HepG2 (cell line): ENCODE results near the gene LGALS4. TPM values are rescaled to one million over a fixed set of nuclear protein-coding genes. Genes with fewer than 3 reads are reported as not detected.

Experiments used
- AKNA ChIP-seq: sonication (generic); formaldehyde crosslinking; IDR thresholded peaks from 2 replicates; pipeline ENCODE4 v1.4.0; 2020; ENCODE audit warnings: missing genetic modification reagents, borderline replicate concordance
- FOXC1 ChIP-seq: sonication (generic); formaldehyde crosslinking; IDR thresholded peaks from 2 replicates; pipeline ENCODE4 v1.8.0; 2022; ENCODE audit warnings: mild to moderate bottlenecking, missing genetic modification reagents, borderline replicate concordance
- GATAD1 ChIP-seq: IDR thresholded peaks from 2 replicates; pipeline ENCODE4 v1.6.1; 2016; ENCODE audit warnings: missing genetic modification reagents, missing compliant biosample characterization
- GLI4 ChIP-seq: sonication (generic); formaldehyde crosslinking; IDR thresholded peaks from 2 replicates; pipeline ENCODE4 v1.5.1; 2020; ENCODE audit warnings: missing genetic modification reagents, mild to moderate bottlenecking, moderate library complexity, borderline replicate concordance
- NR1H2 ChIP-seq: sonication (generic); formaldehyde crosslinking; IDR thresholded peaks from 2 replicates; pipeline ENCODE4 v1.8.1; 2022; ENCODE audit warnings: low read depth, missing genetic modification reagents, borderline replicate concordance
- PHF21A ChIP-seq: sonication (generic); formaldehyde crosslinking; IDR thresholded peaks from 2 replicates; pipeline ENCODE4 v1.5.0; 2020; ENCODE audit warnings: mild to moderate bottlenecking, missing genetic modification reagents
- PHF8 ChIP-seq: sonication (generic); formaldehyde crosslinking; IDR thresholded peaks from 2 replicates; pipeline ENCODE4 v1.5.0; 2020; ENCODE audit warnings: missing genetic modification reagents
- RAD21 ChIP-seq: fragments of 450-650 bp; formaldehyde crosslinking; IDR thresholded peaks from 2 replicates; pipeline ENCODE4 v1.5.0; 2020; ENCODE audit warnings: mild to moderate bottlenecking
- RXRB ChIP-seq: IDR thresholded peaks from 2 replicates; pipeline ENCODE4 v1.6.1; 2016; ENCODE audit warnings: borderline replicate concordance, missing genetic modification reagents, missing compliant biosample characterization
- SRF ChIP-seq: IDR thresholded peaks from 2 replicates; pipeline ENCODE4 v1.6.1; 2011; ENCODE audit warnings: mild to moderate bottlenecking, low read depth, low read length, moderate library complexity
- STAG1 ChIP-seq: sonication (generic); formaldehyde crosslinking; IDR thresholded peaks from 2 replicates; pipeline ENCODE4 v1.4.0; 2020; ENCODE audit warnings: missing genetic modification reagents
- TBX3 ChIP-seq: fragments of 450-650 bp; IDR thresholded peaks from 2 replicates; pipeline ENCODE4 v1.6.1; 2017; ENCODE audit warnings: antibody characterized with exemption, mild to moderate bottlenecking, inconsistent platforms, borderline replicate concordance
- TCF7L2 ChIP-seq: IDR thresholded peaks from 2 replicates; pipeline ENCODE4 v1.6.1; 2011; ENCODE audit warnings: mild to moderate bottlenecking, low read depth, low read length, moderate library complexity
- THAP11 ChIP-seq: IDR thresholded peaks from 2 replicates; pipeline ENCODE4 v1.6.1; 2016; ENCODE audit warnings: missing biosample characterization, missing genetic modification reagents
- TSC22D2 ChIP-seq: sonication (generic); formaldehyde crosslinking; IDR thresholded peaks from 2 replicates; pipeline ENCODE4 v1.5.1; 2020; ENCODE audit warnings: missing genetic modification reagents, mild to moderate bottlenecking, borderline replicate concordance
- ZBTB38 ChIP-seq: sonication (generic); formaldehyde crosslinking; IDR thresholded peaks from 2 replicates; pipeline ENCODE4 v1.5.1; 2020; ENCODE audit warnings: mild to moderate bottlenecking, missing genetic modification reagents
- ZNF510 ChIP-seq: sonication (generic); formaldehyde crosslinking; IDR thresholded peaks from 2 replicates; pipeline ENCODE4 v1.4.0; 2020; ENCODE audit warnings: low read depth, mild to moderate bottlenecking, missing genetic modification reagents
- ZNF598 ChIP-seq: sonication (generic); formaldehyde crosslinking; IDR thresholded peaks from 2 replicates; pipeline ENCODE4 v1.5.1; 2020; ENCODE audit warnings: mild to moderate bottlenecking, missing genetic modification reagents, borderline replicate concordance
- ZNF766 ChIP-seq: sonication (generic); formaldehyde crosslinking; IDR thresholded peaks from 2 replicates; pipeline ENCODE4 v1.5.0; 2020; ENCODE audit warnings: missing genetic modification reagents, borderline replicate concordance
- ZNF773 ChIP-seq: sonication (generic); formaldehyde crosslinking; IDR thresholded peaks from 2 replicates; pipeline ENCODE4 v1.4.0; 2020; ENCODE audit warnings: missing genetic modification reagents, borderline replicate concordance
- ZNF775 ChIP-seq: sonication (generic); formaldehyde crosslinking; IDR thresholded peaks from 2 replicates; pipeline ENCODE4 v1.4.0; 2020; ENCODE audit warnings: missing genetic modification reagents, mild to moderate bottlenecking, moderate library complexity, borderline replicate concordance
- polyA plus RNA-seq, 8 experiments: library from polyadenylated mRNA; depleted of rRNA in 3 of 8; stranded (reverse) in 7 of 8; unstranded in 1 of 8; fragments of >200 nt; fragmentation: Illumina TruSeq in 4 of 8; extraction: Trizol in 4 of 8; gene quantifications; 2 replicates each; pipeline versions ENCODE4 v1.2.1 to v1.2.3, GENCODE V29; 2011 to 2016; ENCODE audit warnings: low read depth in 4 of 8, missing spikeins in 1 of 8, mixed read lengths in 1 of 8; ENCODE audit not compliant: insufficient read depth in 1 of 8
- total RNA-seq, 5 experiments: library from RNA; depleted of rRNA; stranded (reverse); fragments of >200 nt; fragmentation: Illumina TruSeq; extraction: Trizol; gene quantifications; 2 replicates each; pipeline ENCODE4 v1.2.3, GENCODE V29; 2016; ENCODE audit warnings: low read depth in 1 of 5
- TF ChIP-seq, protein P1 (sequence below): IDR thresholded peaks from 2 replicates; pipeline ENCODE4 v1.6.1; 2016; ENCODE audit warnings: missing genetic modification reagents, missing compliant biosample characterization
- TF ChIP-seq, protein P2 (sequence below): sonication (generic); formaldehyde crosslinking; IDR thresholded peaks from 2 replicates; pipeline ENCODE4 v1.4.0; 2020; ENCODE audit warnings: missing genetic modification reagents, low read depth, mild to moderate bottlenecking, borderline replicate concordance
- TF ChIP-seq, protein P3 (sequence below): sonication (generic); formaldehyde crosslinking; IDR thresholded peaks from 2 replicates; pipeline ENCODE4 v1.4.0; 2020; ENCODE audit warnings: low read depth, mild to moderate bottlenecking, missing genetic modification reagents

The LGALS4 gene
- total and polyA plus RNA-seq, 2 of the 13 experiments (the other 11 are each of a cell fraction or from before 2014, with no cell fraction given) = 0.24 to 0.71 TPM

DNA sequence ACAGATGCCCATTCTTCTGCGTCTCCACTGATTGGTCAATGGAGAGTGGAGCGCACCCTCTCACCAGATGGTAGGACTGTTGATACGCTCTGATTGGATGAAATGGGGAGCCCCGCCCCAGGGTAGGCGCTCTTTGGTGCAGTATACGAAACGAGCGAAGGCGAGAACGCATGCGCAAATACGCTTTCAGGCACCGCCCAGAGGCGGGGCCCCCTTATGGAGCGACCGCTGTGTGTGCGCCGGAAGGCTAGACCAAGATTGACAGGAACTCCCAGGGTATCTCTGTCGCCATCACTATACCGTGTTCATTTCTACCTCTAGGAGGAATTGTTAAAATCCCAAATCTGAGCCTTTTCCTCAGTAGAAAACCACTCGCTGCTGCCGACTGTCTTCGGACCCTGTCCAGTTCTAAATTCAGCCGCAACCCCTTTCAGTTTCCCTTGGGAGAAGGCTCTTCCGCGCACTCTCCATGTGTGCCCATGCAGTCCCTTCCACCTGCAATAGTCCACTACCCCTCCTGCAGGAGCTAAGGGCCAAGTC is 37.8 kb upstream of the LGALS4 start (continued):
- TF ChIP-seq AKNA (CRISPR knock-in tag) = no peak
- 0 out of 2 replicates have a peak, but pooled peaks have one; percentile 43 for TF ChIP-seq PHF21A (CRISPR knock-in tag)
- TF ChIP-seq RXRB (CRISPR knock-in tag) = peak; percentile 13; the same call in 1 of the 2 replicates
- TF ChIP-seq ZNF773 (CRISPR knock-in tag) = no peak
- 0 out of 2 replicates have a peak, but pooled peaks have one; percentile 3 for TF ChIP-seq GLI4 (CRISPR knock-in tag)
- TF ChIP-seq TCF7L2 = no peak
- TF ChIP-seq, protein P1, sequence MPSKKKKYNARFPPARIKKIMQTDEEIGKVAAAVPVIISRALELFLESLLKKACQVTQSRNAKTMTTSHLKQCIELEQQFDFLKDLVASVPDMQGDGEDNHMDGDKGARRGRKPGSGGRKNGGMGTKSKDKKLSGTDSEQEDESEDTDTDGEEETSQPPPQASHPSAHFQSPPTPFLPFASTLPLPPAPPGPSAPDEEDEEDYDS = peak; percentile 72
- TF ChIP-seq SRF = peak; percentile 17; the same call in 1 of the 2 replicates
- TF ChIP-seq STAG1 (CRISPR knock-in tag) = peak; percentile 29; the same call in 1 of the 2 replicates
- no peak for TF ChIP-seq TBX3
- peak; percentile 50 for TF ChIP-seq GATAD1
- TF ChIP-seq ZNF766 = no peak
- peak; percentile 50 for TF ChIP-seq RAD21 (CRISPR knock-in tag)
- TF ChIP-seq TSC22D2 (CRISPR knock-in tag) = 0 out of 2 replicates have a peak, but pooled peaks have one; percentile 22
- TF ChIP-seq ZBTB38 (CRISPR knock-in tag) = no peak
- 0 out of 2 replicates have a peak, but pooled peaks have one; percentile 36 for TF ChIP-seq FOXC1 (CRISPR knock-in tag)
- 0 out of 2 replicates have a peak, but pooled peaks have one; percentile 49 for TF ChIP-seq ZNF510
- peak; percentile 12; the same call in 1 of the 2 replicates for TF ChIP-seq ZNF598 (CRISPR knock-in tag)
- TF ChIP-seq, protein P2, sequence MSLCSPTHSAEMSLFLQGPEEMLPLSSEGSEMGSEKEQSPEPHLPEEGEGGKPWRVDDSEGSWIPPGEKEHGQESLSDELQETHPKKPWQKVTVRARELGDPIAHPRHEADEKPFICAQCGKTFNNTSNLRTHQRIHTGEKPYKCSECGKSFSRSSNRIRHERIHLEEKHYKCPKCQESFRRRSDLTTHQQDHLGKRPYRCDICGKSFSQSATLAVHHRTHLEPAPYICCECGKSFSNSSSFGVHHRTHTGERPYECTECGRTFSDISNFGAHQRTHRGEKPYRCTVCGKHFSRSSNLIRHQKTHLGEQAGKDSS (CRISPR knock-in tag) = no peak
- peak; percentile 12; the same call in 1 of the 2 replicates for TF ChIP-seq THAP11
- no peak for TF ChIP-seq ZNF775 (CRISPR knock-in tag)
- TF ChIP-seq, protein P3, sequence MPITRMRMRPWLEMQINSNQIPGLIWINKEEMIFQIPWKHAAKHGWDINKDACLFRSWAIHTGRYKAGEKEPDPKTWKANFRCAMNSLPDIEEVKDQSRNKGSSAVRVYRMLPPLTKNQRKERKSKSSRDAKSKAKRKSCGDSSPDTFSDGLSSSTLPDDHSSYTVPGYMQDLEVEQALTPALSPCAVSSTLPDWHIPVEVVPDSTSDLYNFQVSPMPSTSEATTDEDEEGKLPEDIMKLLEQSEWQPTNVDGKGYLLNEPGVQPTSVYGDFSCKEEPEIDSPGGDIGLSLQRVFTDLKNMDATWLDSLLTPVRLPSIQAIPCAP (CRISPR knock-in tag) = no peak
- TF ChIP-seq NR1H2 (CRISPR knock-in tag) = no peak
- 0 out of 2 replicates have a peak, but pooled peaks have one; percentile 16 for TF ChIP-seq PHF8 (CRISPR knock-in tag)
